RKO (cell line): ENCODE results near the gene CFAP251.

Experiments used
- DNase-seq: peaks from one replicate; pipeline ENCODE4 v3.0.0-alpha.2; 2016; ENCODE audit warnings: low spot score

CFAP251 gene

GRCh38 chr12:122004633-122005071, 86.3 kb downstream of the CFAP251 start:
- no peak for DNase-seq

- no peak for DNase-seq
Measured at GRCh38 chr12:122005252-122005776, 86.9 kb downstream of the CFAP251 start.

GRCh38 chr12:122006186-122006926, 88.0 kb downstream of the CFAP251 start:
- no peak for DNase-seq

- DNase-seq, result no peak
Measured at GRCh38 chr12:122009741-122010140, 91.3 kb downstream of the CFAP251 start.

- no peak for DNase-seq
Measured at GRCh38 chr12:122012184-122012583, 93.8 kb downstream of the CFAP251 start.

GRCh38 chr12:122013136-122013535, 94.7 kb downstream of the CFAP251 start:
- no peak for DNase-seq

GRCh38 chr12:122013791-122014590, 95.6 kb downstream of the CFAP251 start:
- no peak for DNase-seq

GRCh38 chr12:122014781-122015180, 96.4 kb downstream of the CFAP251 start:
- DNase-seq, result no peak

- DNase-seq, result no peak
Measured at GRCh38 chr12:122018457-122018856, 100.1 kb downstream of the CFAP251 start.

- DNase-seq, result no peak
Measured at GRCh38 chr12:122018937-122019336, 100.5 kb downstream of the CFAP251 start.

- DNase-seq, result no peak
Measured at GRCh38 chr12:122020795-122021192, 102.4 kb downstream of the CFAP251 start.

GRCh38 chr12:122021193-122021821, 102.9 kb downstream of the CFAP251 start:
- DNase-seq, result peak; percentile 36

- peak; percentile 67 for DNase-seq
Measured at GRCh38 chr12:122021822-122022392, 103.5 kb downstream of the CFAP251 start, which contains the start of gene BCL7A. Gene BCL7A (plus strand): TSS chr12:122021884. CDS start chr12:122022092, 208 bp downstream.

GRCh38 chr12:122022393-122023338, 104.3 kb downstream of the CFAP251 start:
- peak; percentile 25 for DNase-seq

GRCh38 chr12:122023339-122024131, 105.1 kb downstream of the CFAP251 start:
- peak; percentile 87 for DNase-seq

GRCh38 chr12:122024132-122024785, 105.9 kb downstream of the CFAP251 start:
- no peak for DNase-seq

GRCh38 chr12:122026706-122027333, 108.4 kb downstream of the CFAP251 start:
- no peak for DNase-seq

- no peak for DNase-seq
Measured at GRCh38 chr12:122028165-122028904, 109.9 kb downstream of the CFAP251 start.
